Cardiac muscle cell (in vitro differentiated cells and primary cell): ENCODE data around the gene FAM168B. TPM values are rescaled to one million over a fixed set of nuclear protein-coding genes. Genes with fewer than 3 reads are reported as not detected.

ENCODE experiments used
- DNase-seq, 2 donors: peaks; one replicate each; pipeline versions ENCODE4 v3.0.0 to v3.0.0-alpha.2; 2010 to 2017; ENCODE audit warnings: low read depth in 1 of 2, low spot score in 1 of 2
- H3K27ac ChIP-seq: fragments of 200-600 bp; sonication (generic); 2 replicates; pipeline ENCODE4 v1.5.1; 2016
- H3K27me3 ChIP-seq: fragments of 200-600 bp; sonication (generic); 2 replicates; pipeline ENCODE4 v1.6.0; 2016; ENCODE audit warnings: control low read depth
- H3K36me3 ChIP-seq: fragments of 200-600 bp; sonication (generic); 2 replicates; pipeline ENCODE4 v1.5.1; 2016; ENCODE audit warnings: control low read depth
- H3K4me1 ChIP-seq: fragments of 200-600 bp; sonication (generic); 2 replicates; pipeline ENCODE4 v1.8.1; 2017; ENCODE audit warnings: low read depth, mild to moderate bottlenecking, mixed run types
- H3K4me3 ChIP-seq: fragments of 200-600 bp; sonication (generic); 2 replicates; pipeline ENCODE4 v1.5.1; 2016; ENCODE audit warnings: mild to moderate bottlenecking
- H3K9me3 ChIP-seq: fragments of 200-600 bp; sonication (generic); 2 replicates; pipeline ENCODE4 v1.5.1; 2017; ENCODE audit warnings: low read depth, mild to moderate bottlenecking, control low read depth
- CTCF ChIP-seq: IDR thresholded peaks from 2 replicates; pipeline ENCODE4 v1.5.1; 2012; ENCODE audit warnings: low read depth, mild to moderate bottlenecking, low read length
- polyA plus RNA-seq: library from polyadenylated mRNA; unstranded; fragments of >200 nt; fragmentation: Nextera tagmentation; extraction: Ambion mirVana; gene quantifications from 2 replicates; pipeline ENCODE4 v1.2.1, GENCODE V29; 2016
- total RNA-seq: library from RNA; depleted of rRNA; stranded (reverse); fragments of >200 nt; gene quantifications from 2 replicates; pipeline ENCODE4 v1.2.3, GENCODE V29; 2016

The FAM168B gene
- total and polyA plus RNA-seq, 2 experiments from 2014 or later: 50.4 to 142 TPM

GRCh38 chr2:131127981-131128380 is 34.7 kb upstream of the FAM168B start:
- Histone ChIP-seq H3K36me3 (peaks cover 38% of the 10 kb centered on the region), H3K27ac (no peak overlapping the region), H3K4me1 (no peaks in the 10 kb centered on the region), H3K27me3 (no peaks in the 10 kb centered on the region), H3K4me3 (no peak overlapping the region), H3K9me3 (no peaks in the 10 kb centered on the region)
- TF ChIP-seq CTCF: no peak
- no peak for DNase-seq

- Histone ChIP-seq H3K27me3 (no peaks in the 10 kb centered on the region), H3K4me3 (no peak overlapping the region), H3K4me1 (no peaks in the 10 kb centered on the region), H3K27ac (no peak overlapping the region), H3K9me3 (no peaks in the 10 kb centered on the region), H3K36me3 (peaks cover 36% of the 10 kb centered on the region)
- DNase-seq: no peak
- TF ChIP-seq CTCF: no peak
Observed at GRCh38 chr2:131127076-131127475, 33.8 kb upstream of the FAM168B start.

- no peak for DNase-seq
- Histone ChIP-seq H3K4me3 (no peak overlapping the region), H3K9me3 (no peaks in the 10 kb centered on the region), H3K27ac (no peak overlapping the region), H3K4me1 (no peaks in the 10 kb centered on the region), H3K36me3 (peaks cover 36% of the 10 kb centered on the region), H3K27me3 (no peaks in the 10 kb centered on the region)
- TF ChIP-seq CTCF: no peak
Observed at GRCh38 chr2:131126436-131126835, 33.2 kb upstream of the FAM168B start.

- peaks cover 27% of the 10 kb centered on the region for H3K36me3 ChIP-seq
- no peak for TF ChIP-seq CTCF
Observed at GRCh38 chr2:131125195-131125757, 32.0 kb upstream of the FAM168B start.

GRCh38 chr2:131123192-131123591 is 29.9 kb upstream of the FAM168B start:
- Histone ChIP-seq H3K36me3 (peaks cover 24% of the 10 kb centered on the region), H3K4me3 (no peak overlapping the region), H3K4me1 (no peaks in the 10 kb centered on the region), H3K9me3 (no peaks in the 10 kb centered on the region), H3K27ac (no peak overlapping the region), H3K27me3 (no peaks in the 10 kb centered on the region)
- DNase-seq: no peak
- no peak for TF ChIP-seq CTCF

More at GRCh38 chr2:131125195-131125757, 32.0 kb upstream of the FAM168B start:
- Histone ChIP-seq H3K9me3 (no peaks in the 10 kb centered on the region), H3K27ac (no peak overlapping the region), H3K27me3 (no peaks in the 10 kb centered on the region), H3K4me3 (no peak overlapping the region), H3K4me1 (no peaks in the 10 kb centered on the region)
- no peak for DNase-seq
